ENCODE data around the gene ZNF674.

DNA sequence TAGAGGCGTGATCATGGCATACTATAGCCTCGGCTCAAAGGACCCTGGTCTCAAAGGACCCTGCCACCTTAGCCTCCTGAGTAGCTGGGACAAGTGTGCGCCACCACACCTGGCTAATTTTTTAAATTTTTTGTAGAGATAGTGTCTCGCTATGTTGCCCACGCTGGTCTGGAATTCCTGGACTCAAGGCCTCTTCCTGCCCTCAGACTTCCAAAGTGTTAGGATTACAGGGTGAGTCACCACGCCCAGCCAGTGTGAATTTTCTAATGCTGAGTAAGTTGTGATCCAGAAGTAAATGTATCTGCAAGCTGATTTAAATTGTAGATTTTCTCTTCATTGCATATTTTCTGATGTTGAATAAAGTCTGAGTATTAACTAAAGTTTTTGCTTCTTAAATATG, 2.6 kb upstream of the ZNF674 start:
- TF ChIP-seq EZH2 (IDR thresholded peaks at IDR 0.05; ENCODE audit: low read length, missing control alignments): no peak
- TF ChIP-seq, protein P1, sequence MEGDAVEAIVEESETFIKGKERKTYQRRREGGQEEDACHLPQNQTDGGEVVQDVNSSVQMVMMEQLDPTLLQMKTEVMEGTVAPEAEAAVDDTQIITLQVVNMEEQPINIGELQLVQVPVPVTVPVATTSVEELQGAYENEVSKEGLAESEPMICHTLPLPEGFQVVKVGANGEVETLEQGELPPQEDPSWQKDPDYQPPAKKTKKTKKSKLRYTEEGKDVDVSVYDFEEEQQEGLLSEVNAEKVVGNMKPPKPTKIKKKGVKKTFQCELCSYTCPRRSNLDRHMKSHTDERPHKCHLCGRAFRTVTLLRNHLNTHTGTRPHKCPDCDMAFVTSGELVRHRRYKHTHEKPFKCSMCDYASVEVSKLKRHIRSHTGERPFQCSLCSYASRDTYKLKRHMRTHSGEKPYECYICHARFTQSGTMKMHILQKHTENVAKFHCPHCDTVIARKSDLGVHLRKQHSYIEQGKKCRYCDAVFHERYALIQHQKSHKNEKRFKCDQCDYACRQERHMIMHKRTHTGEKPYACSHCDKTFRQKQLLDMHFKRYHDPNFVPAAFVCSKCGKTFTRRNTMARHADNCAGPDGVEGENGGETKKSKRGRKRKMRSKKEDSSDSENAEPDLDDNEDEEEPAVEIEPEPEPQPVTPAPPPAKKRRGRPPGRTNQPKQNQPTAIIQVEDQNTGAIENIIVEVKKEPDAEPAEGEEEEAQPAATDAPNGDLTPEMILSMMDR (conservative IDR thresholded peaks at IDR 0.05 in 1 of 2, IDR thresholded peaks at IDR 0.05 in 1 of 2; ENCODE audit: low read depth in 1 of 2, low read length in 2 of 2): no peak

All from fibroblast of lung (primary cell).